K562 treated with DMSO at 1 percent for 12 hours (cell line): ENCODE measurements around the gene UGT2A3. TPM values are rescaled to one million over a fixed set of nuclear protein-coding genes. Genes with fewer than 3 reads are reported as not detected.

ENCODE experiments used
- total RNA-seq: library from RNA; unstranded; fragments of 300-600 nt; gene quantifications from 2 replicates; pipeline ENCODE4 v1.2.3, GENCODE V29; 2022; ENCODE audit not compliant: insufficient read depth

Gene UGT2A3
- not detected in 2 replicates for total RNA-seq

DNA sequence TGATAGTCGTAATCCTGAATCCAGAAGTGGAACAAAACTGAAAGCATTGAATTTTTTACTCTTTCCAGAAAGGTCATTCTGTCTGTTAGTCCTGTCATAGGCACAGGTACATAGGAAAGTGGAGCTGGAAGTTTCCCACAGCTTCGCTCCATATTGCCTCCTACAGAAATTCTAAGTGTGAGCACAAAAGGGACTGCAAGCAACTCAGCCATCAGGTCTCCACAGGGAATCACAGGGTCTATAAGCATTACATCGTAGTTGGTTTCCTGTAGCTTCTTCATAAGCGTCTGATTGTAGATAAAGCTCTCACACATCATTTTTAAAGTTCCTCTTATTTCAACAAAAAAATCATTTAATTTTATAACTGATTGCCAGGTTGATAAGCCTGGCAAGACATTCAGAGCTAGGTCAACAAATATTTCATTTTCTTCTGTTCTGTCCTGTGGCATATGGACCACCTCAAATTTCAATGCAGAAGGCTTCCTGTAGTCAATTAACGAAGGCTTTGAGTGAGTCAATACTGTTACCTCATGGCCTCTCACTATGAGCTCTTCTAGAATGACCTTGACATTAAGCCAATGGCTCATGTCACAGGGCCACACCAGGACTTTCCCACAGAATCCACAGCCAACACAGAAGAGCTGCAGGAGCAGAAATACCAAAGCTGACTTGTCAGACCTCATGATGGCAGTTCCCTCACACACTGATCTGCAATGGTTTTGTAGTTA, at the start of gene UGT2A3:
Gene UGT2A3, minus strand, starts transcription at position 727 of the 728 bp plus-strand sequence. Its CDS starts 44 bp downstream, at position 683.

Other genes with a start within 250 kb of the UGT2A3 start
- not detected in 2 replicates for gene UGT2B10, start 135.8 kb downstream of the UGT2A3 start, total RNA-seq
- not detected in 2 replicates for gene UGT2B7, start 144.7 kb upstream of the UGT2A3 start, total RNA-seq